WTC11 (cell line): ENCODE results near the gene GIPC2. TPM values are rescaled to one million over a fixed set of nuclear protein-coding genes. Genes with fewer than 3 reads are reported as not detected.

ENCODE experiments used
- ATAC-seq: fragments of 200-7000 bp; cut with Tn5 transposase; 2 replicates; pipeline ENCODE4 v1.10.0; 2021; ENCODE audit warnings: mild to moderate bottlenecking, moderate library complexity
- CTCF ChIA-PET: fragments of 300-600 bp; sonication (Branson Sonifier 250); formaldehyde crosslinking; loops from one replicate; lab custom pipeline; 2021; ENCODE audit warnings: antibody characterized with exemption; lab: Charles Lee
- POLR2A ChIA-PET: fragments of 350-600 bp; sonication (Branson Sonifier 250); formaldehyde crosslinking; loops from one replicate; lab custom pipeline; 2021; ENCODE audit warnings: antibody characterized with exemption; lab: Charles Lee
- DNase-seq: peaks from one replicate; pipeline ENCODE4 v3.0.0; 2021; ENCODE audit warnings: low spot score
- H3K27ac Mint-ChIP-seq: 2 replicates; pipeline ENCODE4 v1.8.0; 2021; ENCODE audit warnings: mixed read lengths
- H3K27me3 Mint-ChIP-seq: 2 replicates; pipeline ENCODE4 v1.8.0; 2021; ENCODE audit warnings: low read depth, mild to moderate bottlenecking, moderate library complexity, mixed read lengths
- H3K36me3 Mint-ChIP-seq: 2 replicates; pipeline ENCODE4 v1.8.0; 2021; ENCODE audit warnings: mixed read lengths
- H3K4me1 Mint-ChIP-seq: 2 replicates; pipeline ENCODE4 v1.8.0; 2022; ENCODE audit warnings: mixed read lengths
- H3K4me3 Mint-ChIP-seq: 2 replicates; pipeline ENCODE4 v1.8.0; 2021; ENCODE audit warnings: mild to moderate bottlenecking, moderate library complexity, mixed read lengths
- H3K9me3 Mint-ChIP-seq: 2 replicates; pipeline ENCODE4 v1.8.0; 2021; ENCODE audit warnings: mixed read lengths
- ATF2 ChIP-seq: sonication (generic); formaldehyde crosslinking; IDR thresholded peaks from 2 replicates; pipeline ENCODE4 v1.8.1; 2022; ENCODE audit warnings: low read depth, missing genetic modification reagents, borderline replicate concordance
- ATF3 ChIP-seq: sonication (generic); formaldehyde crosslinking; conservative IDR thresholded peaks from 2 replicates; pipeline ENCODE4 v1.8.1; 2022; ENCODE audit warnings: mild to moderate bottlenecking, missing genetic modification reagents
- CDX4 ChIP-seq: fragments of 250-450 bp; sonication (Bioruptor Pico); IDR thresholded peaks from 2 replicates; pipeline ENCODE4 v1.9.0; 2021; ENCODE audit warnings: moderate library complexity, mild to moderate bottlenecking, inconsistent platforms, borderline replicate concordance
- FOXP4 ChIP-seq: sonication (generic); formaldehyde crosslinking; IDR thresholded peaks from 2 replicates; pipeline ENCODE4 v1.8.0; 2022; ENCODE audit warnings: mild to moderate bottlenecking, missing genetic modification reagents
- HMGA2 ChIP-seq: fragments of 250-450 bp; sonication (Bioruptor Pico); IDR thresholded peaks from 2 replicates; pipeline ENCODE4 v1.4.0; 2021; ENCODE audit warnings: mild to moderate bottlenecking, moderate library complexity
- MAX ChIP-seq: sonication (generic); formaldehyde crosslinking; IDR thresholded peaks from 2 replicates; pipeline ENCODE4 v1.8.0; 2022; ENCODE audit warnings: mild to moderate bottlenecking, missing genetic modification reagents
- MLX ChIP-seq: sonication (generic); formaldehyde crosslinking; IDR thresholded peaks from 2 replicates; pipeline ENCODE4 v1.8.1; 2023; ENCODE audit warnings: mild to moderate bottlenecking, missing genetic modification reagents, moderate library complexity
- SOX15 ChIP-seq: fragments of 250-450 bp; sonication (Bioruptor Pico); IDR thresholded peaks from 2 replicates; pipeline ENCODE4 v1.9.0; 2021; ENCODE audit warnings: mild to moderate bottlenecking
- TCF7 ChIP-seq: sonication (generic); formaldehyde crosslinking; IDR thresholded peaks from 2 replicates; pipeline ENCODE4 v1.8.0; 2022; ENCODE audit warnings: mild to moderate bottlenecking, low read depth, missing genetic modification reagents, moderate library complexity
- TEAD1 ChIP-seq: sonication (generic); formaldehyde crosslinking; IDR thresholded peaks from 2 replicates; pipeline ENCODE4 v1.8.0; 2022; ENCODE audit warnings: mild to moderate bottlenecking, missing genetic modification reagents
- TEAD4 ChIP-seq: sonication (generic); formaldehyde crosslinking; IDR thresholded peaks from 2 replicates; pipeline ENCODE4 v1.8.0; 2022; ENCODE audit warnings: mild to moderate bottlenecking, missing genetic modification reagents
- ZNF396 ChIP-seq: fragments of 250-450 bp; sonication (Bioruptor Pico); IDR thresholded peaks from 2 replicates; pipeline ENCODE4 v1.8.0; 2021; ENCODE audit warnings: mild to moderate bottlenecking, moderate library complexity, borderline replicate concordance
- ZNF416 ChIP-seq: fragments of 250-450 bp; sonication (Bioruptor Pico); IDR thresholded peaks from 2 replicates; pipeline ENCODE4 v1.9.0; 2021; ENCODE audit warnings: mild to moderate bottlenecking, inconsistent platforms
- ZNF671 ChIP-seq: fragments of 250-450 bp; sonication (Bioruptor Pico); IDR thresholded peaks from 2 replicates; pipeline ENCODE4 v1.8.0; 2021; ENCODE audit warnings: mild to moderate bottlenecking
- total RNA-seq: library from RNA; stranded (reverse); gene quantifications from 3 replicates; pipeline ENCODE4 v1.2.3, GENCODE V29; 2021

Gene GIPC2
- total RNA-seq, 1 experiment from 2014 or later, result 0.83 TPM

GRCh38 chr1:78132174-78132947, 86.6 kb downstream of the GIPC2 start:
- no peak for ATAC-seq
- no peaks in the 10 kb centered on the region for H3K36me3 Mint-ChIP-seq
- H3K27me3 Mint-ChIP-seq, result no peaks in the 10 kb centered on the region
- CTCF ChIA-PET, result interaction anchor here (1.1 to 2.5 kb wide), 8 partner anchors 8 to 545 kb away, joined by 3 to 8 read pairs (median 6); no protein-coding TSS in a partner anchor
- H3K4me3 Mint-ChIP-seq, result no peak overlapping the region
- DNase-seq, result no peak
- H3K27ac Mint-ChIP-seq, result no peak overlapping the region
- TF ChIP-seq SOX15, result no peak
- no peak for TF ChIP-seq ZNF671
- TF ChIP-seq TEAD4 (CRISPR knock-in tag), result no peak
- TF ChIP-seq MLX, result no peak
- no peak for TF ChIP-seq ZNF416 (CRISPR knock-in tag)
- no peak for TF ChIP-seq FOXP4 (CRISPR knock-in tag)
- POLR2A ChIA-PET, result no interaction called here
- H3K9me3 Mint-ChIP-seq, result no peaks in the 10 kb centered on the region
- no peaks in the 10 kb centered on the region for H3K4me1 Mint-ChIP-seq

- Mint-ChIP-seq H3K27me3 (no peaks in the 10 kb centered on the region), H3K4me3 (no peak overlapping the region), H3K4me1 (no peaks in the 10 kb centered on the region), H3K36me3 (no peaks in the 10 kb centered on the region), H3K9me3 (no peaks in the 10 kb centered on the region), H3K27ac (no peak overlapping the region)
- CTCF ChIA-PET, result interaction anchor here (1.1 to 1.5 kb wide), 2 partner anchors 485 to 544 kb away, joined by 3 to 6 read pairs; no protein-coding TSS in a partner anchor
- no peak for DNase-seq
- TF ChIP-seq ATF2 (CRISPR knock-in tag) (no peak), ZNF396 (CRISPR knock-in tag) (no peak), HMGA2 (CRISPR knock-in tag) (no peak), ATF3 (no peak), CDX4 (no peak), FOXP4 (CRISPR knock-in tag) (no peak), TCF7 (CRISPR knock-in tag) (no peak), TEAD1 (CRISPR knock-in tag) (no peak), MLX (no peak), MAX (CRISPR knock-in tag) (no peak), SOX15 (no peak)
- POLR2A ChIA-PET, result no interaction called here
- no peak for ATAC-seq
Measured at GRCh38 chr1:78132948-78133322, 87.2 kb downstream of the GIPC2 start.
